ENCODE results near the gene MGST2.

MGST2 gene

DNA sequence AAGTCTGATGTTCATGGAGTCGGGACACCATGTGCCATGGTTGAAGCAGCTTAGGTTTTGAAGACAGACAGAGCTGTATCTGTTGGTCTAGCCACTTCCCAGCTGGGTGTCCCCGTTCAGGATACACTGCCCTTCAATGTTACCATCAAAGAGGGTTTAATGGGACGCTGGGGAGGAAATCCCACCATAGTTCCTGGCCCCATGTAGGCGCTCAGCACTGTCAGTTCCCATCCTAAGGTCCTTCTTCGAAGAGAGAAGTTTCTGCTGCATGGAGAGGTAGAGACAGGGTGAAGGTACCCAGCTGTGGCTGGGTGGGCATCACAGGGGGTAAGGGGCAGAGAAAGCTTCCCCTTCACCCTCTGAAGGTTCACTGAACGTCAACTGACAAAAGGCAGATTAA, 3.7 kb downstream of the MGST2 start:
- Histone ChIP-seq H3K4me2 (ENCODE audit: low read depth, low read length, poor library complexity, severe bottlenecking) (no peak overlapping the region), H3K36me3 (ENCODE audit: low read length) (no peaks in the 10 kb centered on the region), H2AFZ (ENCODE audit: low read depth, low read length, severe bottlenecking) (no peak overlapping the region), H3K4me3 (ENCODE audit: insufficient read depth, low read length, poor library complexity, severe bottlenecking) (no peak overlapping the region), H3K9me2 (replicated peaks; ENCODE audit: insufficient read depth, low read length) (no peaks in the 10 kb centered on the region), H3K27ac (ENCODE audit: low read depth, low read length) (no peak overlapping the region), H4K20me1 (ENCODE audit: low read depth, low read length) (no peaks in the 10 kb centered on the region), H3K9me3 (ENCODE audit: insufficient read depth, low read length) (no peaks in the 10 kb centered on the region), H3F3A (ENCODE audit: insufficient read depth) (no peaks in the 10 kb centered on the region), H3K9ac (ENCODE audit: low read length) (no peak overlapping the region), H3K27me3 (ENCODE audit: low read length) (no peaks in the 10 kb centered on the region), H3K79me2 (ENCODE audit: insufficient read depth, low read length) (no peaks in the 10 kb centered on the region)
- TF ChIP-seq CTCF (IDR thresholded peaks at IDR 0.05; ENCODE audit: insufficient read depth, low read length, poor library complexity, severe bottlenecking) (no peak), EZH2phosphoT487 (conservative IDR thresholded peaks at IDR 0.05; ENCODE audit: low read length) (no peak)

DNA sequence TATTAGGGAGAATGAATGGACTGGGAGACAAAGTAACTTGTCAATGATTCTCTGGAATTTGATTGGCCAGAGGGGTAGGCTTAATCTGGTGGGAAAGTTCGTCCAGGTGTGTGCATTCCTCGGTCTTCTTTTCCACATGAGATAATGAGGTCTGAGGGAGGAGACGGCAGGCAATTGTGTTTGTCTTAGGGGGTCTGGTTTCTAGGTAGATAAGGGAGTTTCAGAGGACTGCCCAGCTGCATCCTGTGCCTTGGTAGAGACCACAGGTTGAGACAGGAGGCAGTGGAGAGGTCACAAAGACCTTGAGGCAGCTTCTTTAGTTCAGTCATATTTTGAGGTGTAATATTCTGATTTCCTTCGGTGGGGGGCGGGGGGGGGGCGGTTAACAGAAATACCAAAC, 4.3 kb downstream of the MGST2 start:
- no peak overlapping the region for H2AFZ ChIP-seq (ENCODE audit: low read depth, low read length, severe bottlenecking)
- no peaks in the 10 kb centered on the region for H3K9me2 ChIP-seq (replicated peaks; ENCODE audit: insufficient read depth, low read length)
- no peaks in the 10 kb centered on the region for H4K20me1 ChIP-seq (ENCODE audit: low read depth, low read length)
- H3K9ac ChIP-seq (ENCODE audit: low read length) = no peak overlapping the region
- no peak overlapping the region for H3K4me3 ChIP-seq (ENCODE audit: insufficient read depth, low read length, poor library complexity, severe bottlenecking)
- no peaks in the 10 kb centered on the region for H3K9me3 ChIP-seq (ENCODE audit: insufficient read depth, low read length)
- no peaks in the 10 kb centered on the region for H3K27me3 ChIP-seq (ENCODE audit: low read length)
- H3K27ac ChIP-seq (ENCODE audit: low read depth, low read length) = no peak overlapping the region
- H3K79me2 ChIP-seq (ENCODE audit: insufficient read depth, low read length) = no peaks in the 10 kb centered on the region
- H3K4me2 ChIP-seq (ENCODE audit: low read depth, low read length, poor library complexity, severe bottlenecking) = no peak overlapping the region
- TF ChIP-seq CTCF (IDR thresholded peaks at IDR 0.05; ENCODE audit: insufficient read depth, low read length, poor library complexity, severe bottlenecking) = no peak
- no peak for TF ChIP-seq EZH2phosphoT487 (conservative IDR thresholded peaks at IDR 0.05; ENCODE audit: low read length)
- H3K36me3 ChIP-seq (ENCODE audit: low read length) = no peaks in the 10 kb centered on the region
- H3F3A ChIP-seq (ENCODE audit: insufficient read depth) = no peaks in the 10 kb centered on the region

DNA sequence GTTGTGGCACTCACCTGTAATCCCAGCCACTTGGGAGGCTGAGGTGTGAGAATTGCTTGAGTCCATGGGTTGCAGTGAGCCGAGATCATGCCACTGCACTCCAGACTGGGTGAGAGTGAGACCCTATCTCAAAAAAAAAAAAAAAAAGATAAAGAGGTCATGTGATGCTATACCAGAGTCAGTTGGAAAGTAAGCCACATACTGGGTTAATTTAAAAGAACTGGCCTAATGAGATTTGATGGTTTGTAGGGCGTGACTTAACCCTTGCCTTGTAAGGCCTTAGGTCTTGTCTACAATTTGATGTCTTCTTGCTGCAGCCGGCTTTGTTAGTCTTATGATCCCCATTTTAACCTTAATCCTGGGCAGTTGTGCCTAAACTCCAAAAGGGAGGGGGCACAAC, 5.2 kb downstream of the MGST2 start:
- Histone ChIP-seq H3K9ac (ENCODE audit: low read length) (no peak overlapping the region), H3K9me2 (replicated peaks; ENCODE audit: insufficient read depth, low read length) (no peaks in the 10 kb centered on the region), H3K36me3 (ENCODE audit: low read length) (no peaks in the 10 kb centered on the region), H3K4me3 (ENCODE audit: insufficient read depth, low read length, poor library complexity, severe bottlenecking) (no peak overlapping the region), H3K27ac (ENCODE audit: low read depth, low read length) (no peak overlapping the region), H4K20me1 (ENCODE audit: low read depth, low read length) (no peaks in the 10 kb centered on the region), H3F3A (ENCODE audit: insufficient read depth) (no peaks in the 10 kb centered on the region), H3K79me2 (ENCODE audit: insufficient read depth, low read length) (no peaks in the 10 kb centered on the region), H3K27me3 (ENCODE audit: low read length) (no peaks in the 10 kb centered on the region), H3K9me3 (ENCODE audit: insufficient read depth, low read length) (no peaks in the 10 kb centered on the region), H2AFZ (ENCODE audit: low read depth, low read length, severe bottlenecking) (no peak overlapping the region), H3K4me2 (ENCODE audit: low read depth, low read length, poor library complexity, severe bottlenecking) (no peak overlapping the region)
- TF ChIP-seq CTCF (IDR thresholded peaks at IDR 0.05; ENCODE audit: insufficient read depth, low read length, poor library complexity, severe bottlenecking) (no peak), EZH2phosphoT487 (conservative IDR thresholded peaks at IDR 0.05; ENCODE audit: low read length) (no peak)

GRCh38 chr4:139672215-139672614, 6.6 kb downstream of the MGST2 start:
- Histone ChIP-seq H2AFZ (ENCODE audit: low read depth, low read length, severe bottlenecking) (no peak overlapping the region), H3K9me2 (replicated peaks; ENCODE audit: insufficient read depth, low read length) (no peaks in the 10 kb centered on the region), H3F3A (ENCODE audit: insufficient read depth) (no peaks in the 10 kb centered on the region), H3K79me2 (ENCODE audit: insufficient read depth, low read length) (no peaks in the 10 kb centered on the region), H3K27ac (ENCODE audit: low read depth, low read length) (no peak overlapping the region), H3K4me2 (ENCODE audit: low read depth, low read length, poor library complexity, severe bottlenecking) (no peak overlapping the region), H3K9ac (ENCODE audit: low read length) (no peak overlapping the region), H4K20me1 (ENCODE audit: low read depth, low read length) (no peaks in the 10 kb centered on the region), H3K4me3 (ENCODE audit: insufficient read depth, low read length, poor library complexity, severe bottlenecking) (no peak overlapping the region), H3K36me3 (ENCODE audit: low read length) (no peaks in the 10 kb centered on the region), H3K9me3 (ENCODE audit: insufficient read depth, low read length) (no peaks in the 10 kb centered on the region), H3K27me3 (ENCODE audit: low read length) (no peaks in the 10 kb centered on the region)
- TF ChIP-seq CTCF (IDR thresholded peaks at IDR 0.05; ENCODE audit: insufficient read depth, low read length, poor library complexity, severe bottlenecking) (no peak), EZH2phosphoT487 (conservative IDR thresholded peaks at IDR 0.05; ENCODE audit: low read length) (no peak)

All from SU-DHL-6 (cell line).